ENCODE data around the gene PYY. TPM values are rescaled to one million over a fixed set of nuclear protein-coding genes. Genes with fewer than 3 reads are reported as not detected.

The PYY gene
- total RNA-seq, 1 donor from 2014 or later = not detected

GRCh38 chr17:43949781-43950180 lies 4.0 kb downstream of the PYY start:
- intact Hi-C loops (cut with micrococcal nuclease) = loop anchor here (10.0 kb wide), 1 partner anchor 45 kb away; no protein-coding TSS in a partner anchor
- Histone ChIP-seq H3K36me3 (no peaks in the 10 kb centered on the region), H3K4me1 (peaks cover 11% of the 10 kb centered on the region), H3K27me3 (ENCODE audit: low read depth) (peaks cover 92% of the 10 kb centered on the region), H3K9me3 (replicated peaks) (no peaks in the 10 kb centered on the region), H3K4me3 (no peak overlapping the region), H3K27ac (replicated peaks) (no peak overlapping the region)
- DNase-seq = no peak
- TF ChIP-seq CTCF (IDR thresholded peaks at IDR 0.05; ENCODE audit: borderline replicate concordance) = no peak

- Histone ChIP-seq H3K4me1 (no peaks in the 10 kb centered on the region), H3K27ac (replicated peaks) (no peak overlapping the region), H3K9me3 (replicated peaks) (no peaks in the 10 kb centered on the region), H3K4me3 (no peak overlapping the region), H3K27me3 (ENCODE audit: low read depth) (peaks cover 62% of the 10 kb centered on the region), H3K36me3 (no peaks in the 10 kb centered on the region)
- no peak for DNase-seq
- no peak for TF ChIP-seq CTCF (IDR thresholded peaks at IDR 0.05; ENCODE audit: borderline replicate concordance)
- intact Hi-C loops (cut with micrococcal nuclease) = loop anchor here (10.0 kb wide), 1 partner anchor 48 kb away; no protein-coding TSS in a partner anchor
Measured at GRCh38 chr17:43946781-43947180, 7.0 kb downstream of the PYY start.

GRCh38 chr17:43945074-43945829 lies 8.5 kb downstream of the PYY start:
- Histone ChIP-seq H3K27me3 (ENCODE audit: low read depth) (peaks cover 47% of the 10 kb centered on the region), H3K4me1 (no peaks in the 10 kb centered on the region), H3K9me3 (replicated peaks) (no peaks in the 10 kb centered on the region), H3K36me3 (no peaks in the 10 kb centered on the region), H3K4me3 (no peak overlapping the region), H3K27ac (replicated peaks) (no peak overlapping the region)
- intact Hi-C loops (cut with micrococcal nuclease) = loop anchor here (10.0 kb wide), 1 partner anchor 50 kb away; no protein-coding TSS in a partner anchor
- no peak for DNase-seq
- TF ChIP-seq CTCF (IDR thresholded peaks at IDR 0.05; ENCODE audit: borderline replicate concordance) = no peak

GRCh38 chr17:43942051-43942685 lies 11.6 kb downstream of the PYY start, which contains the start of gene PPY:
Gene PPY, minus strand, starts transcription at chr17:43942476. Its CDS starts 822 bp downstream, at chr17:43941654.
- Histone ChIP-seq H3K27ac (replicated peaks) (no peak within 1 kb of the TSS), H3K9me3 (replicated peaks) (no peaks in the 10 kb centered on the region), H3K4me1 (peaks cover 6% of the 10 kb centered on the region), H3K36me3 (no peaks in the 10 kb centered on the region), H3K27me3 (ENCODE audit: low read depth) (peaks cover 43% of the 10 kb centered on the region), H3K4me3 (no peak within 1 kb of the TSS)
- no peak for TF ChIP-seq CTCF (IDR thresholded peaks at IDR 0.05; ENCODE audit: borderline replicate concordance)
- DNase-seq = no peak
- intact Hi-C loops (cut with micrococcal nuclease) = loop anchor here (10.0 kb wide), 1 partner anchor 53 kb away; no protein-coding TSS in a partner anchor

GRCh38 chr17:43940630-43941029 lies 13.1 kb downstream of the PYY start:
- DNase-seq = no peak
- Histone ChIP-seq H3K36me3 (no peaks in the 10 kb centered on the region), H3K27ac (replicated peaks) (no peak overlapping the region), H3K4me3 (no peak overlapping the region), H3K27me3 (ENCODE audit: low read depth) (peaks cover 36% of the 10 kb centered on the region), H3K4me1 (peaks cover 6% of the 10 kb centered on the region), H3K9me3 (replicated peaks) (no peaks in the 10 kb centered on the region)
- TF ChIP-seq CTCF (IDR thresholded peaks at IDR 0.05; ENCODE audit: borderline replicate concordance) = peak; percentile 52
- intact Hi-C loops (cut with micrococcal nuclease) = loop anchor here (10.0 kb wide), 1 partner anchor 54 kb away; no protein-coding TSS in a partner anchor

Measured in left ventricle myocardium inferior (tissue), 1 donor.